ENCODE measurements around the gene NSFL1C. TPM values are rescaled to one million over a fixed set of nuclear protein-coding genes. Genes with fewer than 3 reads are reported as not detected.

The NSFL1C gene
- total and polyA plus RNA-seq, 9 of the 15 experiments (the other 6 are each of a cell fraction or from before 2014, with no cell fraction given), result 20.8 to 119 (median 47.0) TPM

- H2AFZ ChIP-seq (ENCODE audit: low read depth, low read length), result no peak overlapping the region
- no peak overlapping the region for H3K27ac ChIP-seq (ENCODE audit: extremely low read depth, low read depth, low read length)
- BruUV-seq (replicated peaks), result no TSS peak
- no peaks in the 10 kb centered on the region for H3K36me3 ChIP-seq (ENCODE audit: control insufficient read depth, insufficient read depth, low read length)
- H3K9me3 ChIP-seq (replicated peaks; ENCODE audit: control insufficient read depth, insufficient read depth, low read depth, low read length), result no peaks in the 10 kb centered on the region
- H3K27me3 ChIP-seq (ENCODE audit: control insufficient read depth in 2 of 2, insufficient read depth in 2 of 2, low read length in 2 of 2), result peaks cover 0 to 11% of the 10 kb centered on the region in 2 experiments; a peak in 2 of 5 replicates
- no peaks in the 10 kb centered on the region for H3K79me2 ChIP-seq (ENCODE audit: control insufficient read depth, insufficient read depth, low read length)
- ChIA-PET POLR2A (interaction anchor here (0.6 kb wide), 1 partner anchor 1245 kb away, joined by 3 read pairs; no protein-coding TSS in a partner anchor), CTCF (ENCODE audit: low intra/inter-chr PET ratio) (no interaction called here)
- no peaks in the 10 kb centered on the region for H3K9me1 ChIP-seq (ENCODE audit: control insufficient read depth, insufficient read depth, low read length)
- no peak overlapping the region for H3K4me2 ChIP-seq (ENCODE audit: insufficient read depth, low read length)
- H3K9ac ChIP-seq (ENCODE audit: insufficient read depth in 1 of 2, low read depth in 2 of 2, low read length in 2 of 2), result no peak overlapping the region
- no peaks in the 10 kb centered on the region for H3K4me1 ChIP-seq (replicated peaks in 1 of 2; ENCODE audit: control insufficient read depth in 2 of 2, insufficient read depth in 2 of 2, low read length in 2 of 2)
- in situ Hi-C loops (cut with MboI) (no loop called here), intact Hi-C loops (cut with micrococcal nuclease) (no loop called here)
- FAIRE-seq (no peak), ATAC-seq (no peak), DNase-seq (ENCODE audit: extremely low read depth in 1 of 4, low spot score in 3 of 4) (no peak)
- TF ChIP-seq ZNF561 (CRISPR knock-in tag; conservative IDR thresholded peaks at IDR 0.05) (no peak), AFF1 (IDR thresholded peaks at IDR 0.05; ENCODE audit: low read depth in 1 of 2, partially characterized antibody in 2 of 2) (no peak), SIN3A (IDR thresholded peaks at IDR 0.05; ENCODE audit: borderline replicate concordance in 2 of 2, control insufficient read depth in 1 of 2, low read depth in 2 of 2, low read length in 2 of 2) (no peak), BRF1 (IDR thresholded peaks at IDR 0.05; ENCODE audit: borderline replicate concordance, extremely low read depth, insufficient read length) (no peak), ARID3A (IDR thresholded peaks at IDR 0.05; ENCODE audit: borderline replicate concordance, low read depth, low read length) (no peak), HCFC1 (IDR thresholded peaks at IDR 0.05; ENCODE audit: low read depth, low read length) (no peak), ZNF3 (CRISPR knock-in tag; IDR thresholded peaks at IDR 0.05) (no peak), GMEB1 (CRISPR knock-in tag; IDR thresholded peaks at IDR 0.05) (no peak), ETV1 (tag; conservative IDR thresholded peaks at IDR 0.05; ENCODE audit: low read depth) (no peak), ZNF282 (CRISPR knock-in tag; IDR thresholded peaks at IDR 0.05) (no peak), ESRRB (CRISPR knock-in tag; IDR thresholded peaks at IDR 0.05; ENCODE audit: borderline replicate concordance) (no peak), MTA2 (IDR thresholded peaks at IDR 0.05; ENCODE audit: low read depth) (no peak)
- H3K4me3 ChIP-seq, result no peak overlapping the region
- 4% methylated on average over 5 of the region's 6 CpGs for WGBS (ENCODE audit: insufficient coverage, low coverage, missing lambda C conversion rate)
- H4K20me1 ChIP-seq (replicated peaks; ENCODE audit: control insufficient read depth, insufficient read depth, low read length), result no peaks in the 10 kb centered on the region
Observed at GRCh38 chr20:1489764-1490436, 23.3 kb upstream of the NSFL1C start.
